Heart right ventricle (tissue), 16 donors: ENCODE results near the gene EEPD1. TPM values are rescaled to one million over a fixed set of nuclear protein-coding genes. Genes with fewer than 3 reads are reported as not detected.
"Not testable (repeated sequence)": the region's sequence is repeated elsewhere in the genome, so short reads cannot be mapped to it uniquely, and the experiment has no call there.

ENCODE experiments used
- ATAC-seq, 8 donors: fragments of 200-7000 bp; cut with Tn5 transposase; one replicate each; pipeline ENCODE4 v1.9.1; 2020; ENCODE audit warnings: mild to moderate bottlenecking in 8 of 8, moderate library complexity in 8 of 8, moderate number of reproducible peaks in 1 of 8
- DNase-seq, 2 donors: peaks; one replicate each; pipeline ENCODE4 v3.0.0-alpha.2; 2020
- H3K27ac ChIP-seq, 10 donors: fragments of 200-600 bp; sonication (generic) in 2 of 10; one replicate each; pipeline versions ENCODE4 v1.5.0 to v1.8.0; 2020 to 2022; ENCODE audit warnings: mild to moderate bottlenecking in 3 of 10
- H3K27me3 ChIP-seq, 7 donors: fragments of 200-600 bp; one replicate each; pipeline ENCODE4 v1.8.0; 2021 to 2022; ENCODE audit warnings: mild to moderate bottlenecking in 2 of 7
- H3K36me3 ChIP-seq, 9 donors: fragments of 200-600 bp; sonication (generic) in 1 of 9; one replicate each; pipeline versions ENCODE4 v1.5.0 to v1.8.0; 2020 to 2022; ENCODE audit warnings: mild to moderate bottlenecking in 2 of 9
- H3K4me1 ChIP-seq, 9 donors: fragments of 200-600 bp; sonication (generic) in 1 of 9; one replicate each; pipeline versions ENCODE4 v1.5.0 to v1.8.0; 2020 to 2022; ENCODE audit warnings: mild to moderate bottlenecking in 4 of 9
- H3K4me3 ChIP-seq, 10 donors: fragments of 200-600 bp; sonication (generic) in 2 of 10; one replicate each; pipeline versions ENCODE4 v1.5.0 to v1.8.0; 2020 to 2022; ENCODE audit warnings: mild to moderate bottlenecking in 7 of 10, moderate library complexity in 2 of 10
- H3K9me3 ChIP-seq, 11 donors: fragments of 200-600 bp in 10 of 11; sonication (generic) in 2 of 11; one replicate each; pipeline versions ENCODE4 v1.5.0 to v1.8.0; 2013 to 2022; ENCODE audit warnings: mild to moderate bottlenecking in 2 of 11, control low read depth in 1 of 11, moderate library complexity in 1 of 11
- CTCF ChIP-seq, 9 donors: fragments of 200-600 bp; sonication (generic) in 2 of 9; IDR thresholded peaks; one replicate each; pipeline versions ENCODE4 v1.5.0 to v1.8.0; 2021 to 2022; ENCODE audit warnings: antibody characterized with exemption in 9 of 9, mild to moderate bottlenecking in 5 of 9, moderate library complexity in 1 of 9
- WGBS, 2 donors: extraction: QIAGEN DNeasy Blood & Tissue Kit; methylation state at CpG; one replicate each; pipeline ENCODE4 v1.1.7; 2013; ENCODE audit warnings: inconsistent platforms in 1 of 2; 5-methylcytosine and 5-hydroxymethylcytosine counted together
- intact Hi-C, 10 donors: fragments of 100-400 bp; cut with DNase I; formaldehyde crosslinking; loops; one replicate each; pipeline versions ENCODE4 v1.11.1 to v1.14.2; 2022
- polyA plus RNA-seq, 2 donors: library from polyadenylated mRNA; stranded (reverse); fragments of 200-250 nt; gene quantifications; one replicate each; pipeline ENCODE4 v1.2.3, GENCODE V29; 2013
- total RNA-seq, 10 donors: library from RNA; stranded (reverse); fragmentation: NEBNext Ultra II Directional in 3 of 10; extraction: Animal tissue kit (Norgen Biotek cat#: 25700) in 3 of 10; gene quantifications; one replicate each; pipeline versions ENCODE4 v1.2.1 to v1.2.4, GENCODE V29; 2021 to 2023
- donor health status: Arrhythmogenic right ventricular cardiomyopathy.
- donor health status: ischemic (EF 13 %, LVEDD 7.1; RV severe dilation, severe dysfunction).
- donor health status: healthy with polysubstance abuse.
- donor health status: DM: no; HTN: yes; CAD: no.
- donor health status: DM: no; HTN: no; CAD: no.
- donor health status: ischemic (EF 25% LVEDD 6.9; RV normal size, moderate dysfunction).
- donor health status: ischemic (EF 25% LVEDD 5.7; RV mildly dilated, moderate dysfunction).
- donor health status: healthy.
- donor health status: DM: yes; HTN: yes; CAD: no.
- donor health status: Ischemic cardiomyopathy.
- donor health status: ischemic (EF 35%, LVEDD 5.7; RV mildly dilated, moderate dysfunction).
- donor health status: nonischemic (EF 11% LVEDD 7.7; RV severe dilation, severe dysfunction).
- donor health status: DM: yes; HTN: yes; CAD: no.
- donor health status: PGD.
- donor health status: ischemic (EF 29% LVEDD 5.4; RV normal size, mild dysfunction).
- donor health status: nonischemic (EF 23%, LVEDD 6.1; RV moderate dilation, normal function).

The EEPD1 gene
- total and polyA plus RNA-seq, 12 donors = 6.1 to 15.2 (median 8.4) TPM

- Histone ChIP-seq H3K27me3 (no peaks in the 10 kb centered on the region), H3K36me3 (peaks cover 0 to 5% (median 0%) of the 10 kb centered on the region in 9 donors), H3K9me3 (no peaks in the 10 kb centered on the region), H3K4me3 (no peak overlapping the region), H3K27ac (no peak overlapping the region), H3K4me1 (peaks cover 1 to 29% (median 15%) of the 10 kb centered on the region in 9 donors)
- 68 to 76% methylated on average over 1 of the region's 1 CpG for WGBS, 2 donors
- no peak for ATAC-seq
- TF ChIP-seq CTCF (IDR thresholded peaks at IDR 0.05) = no peak
- no peak for DNase-seq
- intact Hi-C loops = no loop called here
Observed at GRCh38 chr7:36232555-36232954, 79.5 kb downstream of the EEPD1 start.

GRCh38 chr7:36232971-36233550 lies 80.0 kb downstream of the EEPD1 start:
- peaks cover 0 to 25% (median 11%) of the 10 kb centered on the region in 9 donors for H3K4me1 ChIP-seq
- intact Hi-C loops = no loop called here
- TF ChIP-seq CTCF (IDR thresholded peaks at IDR 0.05) = no peak
- DNase-seq (no peak), ATAC-seq (no peak)
- H3K27me3 ChIP-seq = no peaks in the 10 kb centered on the region
- whole genome bisulfite sequencing, 2 donors = 65 to 77% methylated on average over 3 of the region's 3 CpGs
- no peaks in the 10 kb centered on the region for H3K9me3 ChIP-seq
- no peak overlapping the region for H3K4me3 ChIP-seq
- peaks cover 0 to 5% (median 0%) of the 10 kb centered on the region in 9 donors for H3K36me3 ChIP-seq
- H3K27ac ChIP-seq = no peak overlapping the region

GRCh38 chr7:36236073-36236472 lies 83.0 kb downstream of the EEPD1 start:
- Histone ChIP-seq H3K27ac (no peak overlapping the region), H3K4me1 (peaks cover 0 to 22% (median 11%) of the 10 kb centered on the region in 9 donors), H3K9me3 (no peaks in the 10 kb centered on the region), H3K4me3 (peak overlapping the region in 2 of 10 donors; percentile 11), H3K27me3 (no peaks in the 10 kb centered on the region), H3K36me3 (peaks cover 0 to 18% (median 0%) of the 10 kb centered on the region in 9 donors)
- 82 to 84% methylated on average over 39 of the region's 39 CpGs for WGBS, 2 donors
- no peak for TF ChIP-seq CTCF (IDR thresholded peaks at IDR 0.05)
- DNase-seq (no peak), ATAC-seq (peak in 4 of 8 donors; percentile 20 to 65 (median 36))
- intact Hi-C loops = no loop called here

GRCh38 chr7:36238138-36238537 lies 85.1 kb downstream of the EEPD1 start:
- Histone ChIP-seq H3K4me3 (no peak overlapping the region), H3K36me3 (peaks cover 0 to 18% (median 0%) of the 10 kb centered on the region in 9 donors), H3K27me3 (no peaks in the 10 kb centered on the region), H3K27ac (no peak overlapping the region), H3K9me3 (no peaks in the 10 kb centered on the region), H3K4me1 (peaks cover 0 to 5% (median 1%) of the 10 kb centered on the region in 9 donors)
- no peak for ATAC-seq
- no peak for DNase-seq
- intact Hi-C loops = no loop called here
- 60 to 71% methylated on average over 2 of the region's 2 CpGs for WGBS, 2 donors
- TF ChIP-seq CTCF (IDR thresholded peaks at IDR 0.05) = no peak

GRCh38 chr7:36243356-36243755 lies 90.3 kb downstream of the EEPD1 start:
- intact Hi-C loops, H3K9me3 ChIP-seq, ATAC-seq, H3K4me3 ChIP-seq, H3K27ac ChIP-seq, H3K27me3 ChIP-seq, DNase-seq: not testable (repeated sequence)
- 87 to 89% methylated on average over 3 of the region's 3 CpGs for WGBS, 2 donors
- Histone ChIP-seq H3K4me1 (peaks cover 0 to 26% (median 16%) of the 10 kb centered on the region in 9 donors), H3K36me3 (peaks cover 0 to 18% (median 0%) of the 10 kb centered on the region in 9 donors)

GRCh38 chr7:36244001-36244400 lies 90.9 kb downstream of the EEPD1 start:
- Histone ChIP-seq H3K27ac (peak overlapping the region in 1 of 10 donors; percentile 60), H3K36me3 (peaks cover 0 to 15% (median 0%) of the 10 kb centered on the region in 9 donors), H3K4me1 (peaks cover 0 to 26% (median 16%) of the 10 kb centered on the region in 9 donors)
- DNase-seq, H3K4me3 ChIP-seq, H3K27me3 ChIP-seq, ATAC-seq, H3K9me3 ChIP-seq, intact Hi-C loops: not testable (repeated sequence)
- 85 to 92% methylated on average over 1 of the region's 1 CpG for WGBS, 2 donors
